Measurements from ENCODE around the gene AADACL4.

GRCh38 chr1:12644829-12645228 is 944 bp downstream of the AADACL4 start:
- TF ChIP-seq CTCF (IDR thresholded peaks at IDR 0.05; ENCODE audit: insufficient read depth, low read depth, low read length) (no peak), EZH2 (IDR thresholded peaks at IDR 0.05; ENCODE audit: insufficient read depth, low read length) (no peak)
